ENCODE measurements around the gene BTBD9. TPM values are rescaled to one million over a fixed set of nuclear protein-coding genes. Genes with fewer than 3 reads are reported as not detected.

BTBD9 gene
- total and polyA plus RNA-seq, 10 donors = 1.2 to 43.1 (median 27.8) TPM

DNA sequence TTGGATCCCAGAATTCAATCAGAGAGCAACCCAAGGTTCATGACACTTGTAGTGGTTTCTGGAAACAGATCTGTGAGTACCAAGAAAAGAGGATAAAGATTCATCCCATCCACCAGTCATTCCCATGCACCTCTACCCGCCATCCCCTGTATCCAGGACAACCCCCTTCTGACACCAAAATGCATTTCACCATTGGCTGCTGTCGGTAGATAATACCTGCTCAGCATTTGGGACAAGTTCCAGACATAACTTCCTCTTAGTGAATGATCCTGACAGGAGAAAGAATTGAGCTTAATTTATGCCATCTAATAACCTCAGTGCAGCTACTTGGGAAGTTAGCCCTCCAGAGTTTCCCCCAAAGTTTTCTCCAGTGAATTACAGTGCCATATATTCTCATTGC is 491.1 kb downstream of the BTBD9 start:
- TF ChIP-seq POLR2AphosphoS5 (IDR thresholded peaks at IDR 0.05) (no peak), POLR2A (IDR thresholded peaks at IDR 0.05) (no peak)
- Histone ChIP-seq H3K4me1 (peaks cover 0 to 9% (median 0%) of the 10 kb centered on the region in 6 donors), H3K27ac (no peak overlapping the region), H3K36me3 (peaks cover 0 to 70% (median 11%) of the 10 kb centered on the region in 6 donors), H3K9me3 (no peaks in the 10 kb centered on the region), H3K4me3 (no peak overlapping the region), H3K27me3 (replicated peaks in 1 of 7) (no peaks in the 10 kb centered on the region)
- intact Hi-C loops (cut with DNase I; ENCODE audit: low total_unique reads) = no loop called here
- no peak for DNase-seq
- WGBS, 5 donors = 71 to 79% (median 75%) methylated on average over 2 of the region's 2 CpGs

DNA sequence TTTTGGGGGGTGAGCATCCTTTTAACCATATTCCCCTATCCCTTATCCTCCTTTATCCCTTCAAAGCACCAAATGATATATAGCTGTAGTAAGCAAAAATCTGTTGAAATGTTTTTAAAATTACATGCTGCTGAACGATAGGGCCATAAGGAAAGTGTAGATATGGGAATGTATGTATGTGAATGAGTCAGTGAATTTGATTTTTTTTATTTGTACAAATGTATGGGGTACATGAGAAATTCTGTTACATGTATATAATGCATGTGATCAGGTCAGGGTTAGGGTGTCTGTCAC is 493.0 kb downstream of the BTBD9 start:
- Histone ChIP-seq H3K27ac (no peak overlapping the region), H3K27me3 (replicated peaks in 1 of 7) (no peaks in the 10 kb centered on the region), H3K36me3 (peaks cover 0 to 65% (median 5%) of the 10 kb centered on the region in 6 donors), H3K9me3 (no peaks in the 10 kb centered on the region), H3K4me1 (peaks cover 0 to 10% (median 0%) of the 10 kb centered on the region in 6 donors), H3K4me3 (no peak overlapping the region)
- intact Hi-C loops (cut with DNase I; ENCODE audit: low total_unique reads) = no loop called here
- 92 to 100% (median 97%) methylated on average over 1 of the region's 1 CpG for WGBS, 5 donors
- no peak for DNase-seq
- TF ChIP-seq, protein P1, sequence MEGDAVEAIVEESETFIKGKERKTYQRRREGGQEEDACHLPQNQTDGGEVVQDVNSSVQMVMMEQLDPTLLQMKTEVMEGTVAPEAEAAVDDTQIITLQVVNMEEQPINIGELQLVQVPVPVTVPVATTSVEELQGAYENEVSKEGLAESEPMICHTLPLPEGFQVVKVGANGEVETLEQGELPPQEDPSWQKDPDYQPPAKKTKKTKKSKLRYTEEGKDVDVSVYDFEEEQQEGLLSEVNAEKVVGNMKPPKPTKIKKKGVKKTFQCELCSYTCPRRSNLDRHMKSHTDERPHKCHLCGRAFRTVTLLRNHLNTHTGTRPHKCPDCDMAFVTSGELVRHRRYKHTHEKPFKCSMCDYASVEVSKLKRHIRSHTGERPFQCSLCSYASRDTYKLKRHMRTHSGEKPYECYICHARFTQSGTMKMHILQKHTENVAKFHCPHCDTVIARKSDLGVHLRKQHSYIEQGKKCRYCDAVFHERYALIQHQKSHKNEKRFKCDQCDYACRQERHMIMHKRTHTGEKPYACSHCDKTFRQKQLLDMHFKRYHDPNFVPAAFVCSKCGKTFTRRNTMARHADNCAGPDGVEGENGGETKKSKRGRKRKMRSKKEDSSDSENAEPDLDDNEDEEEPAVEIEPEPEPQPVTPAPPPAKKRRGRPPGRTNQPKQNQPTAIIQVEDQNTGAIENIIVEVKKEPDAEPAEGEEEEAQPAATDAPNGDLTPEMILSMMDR (IDR thresholded peaks at IDR 0.05 in 8 of 11, conservative IDR thresholded peaks at IDR 0.05 in 3 of 11) = no peak
- TF ChIP-seq POLR2AphosphoS5 (IDR thresholded peaks at IDR 0.05) (no peak), POLR2A (IDR thresholded peaks at IDR 0.05) (no peak)

DNA sequence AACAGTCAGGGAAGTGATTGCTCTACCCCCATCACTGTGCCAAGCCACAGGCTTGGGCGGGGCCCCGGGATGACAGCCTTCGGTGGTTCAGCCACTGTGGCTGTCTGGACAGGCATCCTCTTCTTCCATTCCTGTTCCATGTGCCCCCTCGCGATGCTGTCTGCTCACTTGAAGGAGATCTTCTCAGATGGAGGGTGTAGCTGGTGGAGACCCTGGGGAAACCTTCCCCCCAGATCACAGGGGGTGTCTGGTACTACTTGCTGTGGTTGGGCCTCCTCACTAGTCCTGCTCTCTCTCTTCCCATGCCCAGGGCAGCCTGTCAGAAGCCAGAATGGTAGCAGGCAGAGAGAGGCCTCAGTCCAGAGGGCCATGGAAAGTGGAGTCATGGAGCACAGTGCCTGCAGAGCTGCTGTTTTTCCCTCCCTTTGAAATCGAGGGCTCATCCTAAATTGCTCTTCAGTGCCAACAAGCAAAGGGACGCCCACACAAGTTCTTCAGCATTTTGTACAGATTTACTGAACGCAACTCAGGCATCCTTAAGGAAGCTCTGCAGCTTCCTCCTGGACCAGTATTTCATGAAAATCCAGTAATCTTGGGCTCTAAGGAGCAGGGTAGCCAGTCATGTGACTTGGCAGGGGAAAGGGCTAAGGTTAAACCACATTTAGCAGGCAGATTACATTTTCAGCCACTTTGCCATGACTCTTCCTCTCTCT is 493.6 kb downstream of the BTBD9 start:
- Histone ChIP-seq H3K4me3 (no peak overlapping the region), H3K27me3 (replicated peaks in 1 of 7) (no peaks in the 10 kb centered on the region), H3K27ac (no peak overlapping the region), H3K9me3 (no peaks in the 10 kb centered on the region), H3K36me3 (peaks cover 0 to 65% (median 5%) of the 10 kb centered on the region in 6 donors), H3K4me1 (peaks cover 0 to 10% (median 0%) of the 10 kb centered on the region in 6 donors)
- 83 to 90% (median 88%) methylated on average over 8 of the region's 8 CpGs for WGBS, 5 donors
- DNase-seq = no peak
- intact Hi-C loops (cut with DNase I; ENCODE audit: low total_unique reads) = no loop called here
- TF ChIP-seq POLR2AphosphoS5 (IDR thresholded peaks at IDR 0.05) (no peak), POLR2A (IDR thresholded peaks at IDR 0.05) (no peak)

DNA sequence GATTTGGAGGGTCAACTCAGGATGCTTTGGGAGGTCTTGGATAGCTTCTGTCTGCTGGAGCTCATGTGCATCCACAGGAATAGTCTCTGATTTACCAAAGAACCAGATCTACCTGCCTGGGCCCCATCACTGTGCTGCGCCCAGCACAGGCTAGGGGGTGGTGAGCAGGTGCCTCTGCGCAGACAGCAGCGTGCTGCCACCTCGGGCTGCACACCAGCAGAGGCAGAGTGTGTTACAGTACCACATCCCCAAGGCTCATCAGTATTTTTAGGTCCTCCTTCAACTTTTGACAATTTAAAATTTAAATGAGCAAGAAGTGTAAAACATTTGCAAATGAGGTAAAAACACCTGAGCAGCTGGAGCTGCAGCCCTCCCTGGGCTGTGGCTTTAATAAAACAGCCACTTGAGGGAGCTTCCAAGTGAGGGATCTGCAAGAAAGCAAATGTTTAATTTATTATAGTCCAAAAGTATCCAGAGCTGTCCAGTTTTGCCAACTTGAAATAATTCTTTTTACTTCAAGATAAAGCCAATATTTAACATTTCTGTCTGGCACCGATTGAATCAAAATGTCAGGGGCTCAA is 495.3 kb downstream of the BTBD9 start:
- WGBS, 5 donors = 92 to 96% (median 93%) methylated on average over 5 of the region's 5 CpGs
- Histone ChIP-seq H3K4me1 (peaks cover 0 to 10% (median 0%) of the 10 kb centered on the region in 6 donors), H3K36me3 (peaks cover 0 to 51% (median 5%) of the 10 kb centered on the region in 6 donors), H3K27ac (no peak overlapping the region), H3K27me3 (replicated peaks in 1 of 7) (no peaks in the 10 kb centered on the region), H3K9me3 (no peaks in the 10 kb centered on the region), H3K4me3 (no peak overlapping the region)
- TF ChIP-seq POLR2A (IDR thresholded peaks at IDR 0.05) = no peak
- TF ChIP-seq, protein P1 (IDR thresholded peaks at IDR 0.05 in 8 of 11, conservative IDR thresholded peaks at IDR 0.05 in 3 of 11) = no peak
- peak in 1 of 3 donors; percentile 31 for TF ChIP-seq POLR2AphosphoS5 (IDR thresholded peaks at IDR 0.05)
- intact Hi-C loops (cut with DNase I; ENCODE audit: low total_unique reads) = no loop called here
- no peak for DNase-seq
